Mesodermal cell (in vitro differentiated cells): ENCODE measurements around the gene MAP1LC3A.

Experiments used
- H3K27ac ChIP-seq: 2 replicates; pipeline ENCODE4 v1.7.0; 2013; ENCODE audit warnings: mild to moderate bottlenecking, low read depth, low read length, moderate library complexity; ENCODE audit not compliant: severe bottlenecking
- H3K36me3 ChIP-seq: 2 replicates; pipeline ENCODE4 v1.7.1; 2013; ENCODE audit warnings: mild to moderate bottlenecking, low read length, moderate library complexity; ENCODE audit not compliant: control insufficient read depth, insufficient read depth
- H3K4me1 ChIP-seq: one replicate; pipeline ENCODE4 v1.7.1; 2013; ENCODE audit warnings: mild to moderate bottlenecking, low read length; ENCODE audit not compliant: insufficient read depth, control insufficient read depth, poor library complexity, severe bottlenecking
- H3K4me3 ChIP-seq: 2 replicates; pipeline ENCODE4 v1.7.0; 2013; ENCODE audit warnings: low read length, control low read depth, mild to moderate bottlenecking; ENCODE audit not compliant: insufficient read depth, poor library complexity, severe bottlenecking; ENCODE audit errors: extremely low read depth
- H3K9me3 ChIP-seq: 2 replicates; pipeline ENCODE4 v1.7.1; 2013; ENCODE audit warnings: mild to moderate bottlenecking, low read length, moderate library complexity; ENCODE audit not compliant: control insufficient read depth
- WGBS, 2 experiments: methylation state at CpG; one replicate each; pipeline ENCODE4 v1.1.5; 2013; ENCODE audit warnings: missing lambda C conversion rate in 2 of 2; ENCODE audit not compliant: insufficient coverage in 2 of 2; 5-methylcytosine and 5-hydroxymethylcytosine counted together

MAP1LC3A gene

GRCh38 chr20:34549291-34549928 lies 9.1 kb upstream of the MAP1LC3A start:
- 73 to 79% methylated on average over 14 to 19 of the region's 20 CpGs for WGBS, 2 experiments
- no peak overlapping the region for H3K4me3 ChIP-seq
- H3K27ac ChIP-seq = no peak overlapping the region
- H3K36me3 ChIP-seq = no peaks in the 10 kb centered on the region
- H3K9me3 ChIP-seq = no peaks in the 10 kb centered on the region
- no peaks in the 10 kb centered on the region for H3K4me1 ChIP-seq

- H3K4me1 ChIP-seq = no peaks in the 10 kb centered on the region
- 89 to 97% methylated on average over 12 to 13 of the region's 13 CpGs for WGBS, 2 experiments
- no peaks in the 10 kb centered on the region for H3K9me3 ChIP-seq
- no peaks in the 10 kb centered on the region for H3K36me3 ChIP-seq
- no peak overlapping the region for H3K27ac ChIP-seq
- no peak overlapping the region for H3K4me3 ChIP-seq
These were observed 8.6 kb upstream of the MAP1LC3A start for GRCh38 chr20:34549929-34550305.

- Histone ChIP-seq H3K36me3 (no peaks in the 10 kb centered on the region), H3K27ac (no peak overlapping the region), H3K9me3 (no peaks in the 10 kb centered on the region), H3K4me1 (no peaks in the 10 kb centered on the region), H3K4me3 (no peak overlapping the region)
- 96 to 100% methylated on average over 5 to 6 of the region's 6 CpGs for WGBS, 2 experiments
These were observed 5.9 kb upstream of the MAP1LC3A start for GRCh38 chr20:34552569-34552968.

- no peak overlapping the region for H3K27ac ChIP-seq
- no peaks in the 10 kb centered on the region for H3K9me3 ChIP-seq
- H3K36me3 ChIP-seq = no peaks in the 10 kb centered on the region
- no peaks in the 10 kb centered on the region for H3K4me1 ChIP-seq
- no peak overlapping the region for H3K4me3 ChIP-seq
- WGBS, 2 experiments = 56 to 79% methylated on average over 2 to 3 of the region's 4 CpGs
These were observed 5.1 kb upstream of the MAP1LC3A start for GRCh38 chr20:34553366-34553867.

- no peaks in the 10 kb centered on the region for H3K4me1 ChIP-seq
- no peaks in the 10 kb centered on the region for H3K36me3 ChIP-seq
- peak overlapping the region; percentile 54 for H3K4me3 ChIP-seq
- H3K27ac ChIP-seq = peak overlapping the region; percentile 53
- H3K9me3 ChIP-seq = no peaks in the 10 kb centered on the region
- 79 to 89% methylated on average over 10 to 11 of the region's 11 CpGs for WGBS, 2 experiments
These were observed 590 bp upstream of the MAP1LC3A start for GRCh38 chr20:34557936-34558319.

- 71 to 78% methylated on average over 37 of the region's 43 CpGs for WGBS, 2 experiments
- Histone ChIP-seq H3K4me1 (peaks cover 3% of the 10 kb centered on the region), H3K36me3 (no peaks in the 10 kb centered on the region), H3K9me3 (no peaks in the 10 kb centered on the region), H3K27ac (no peak overlapping the region), H3K4me3 (peak overlapping the region; percentile 54)
These were observed 1.0 kb downstream of the MAP1LC3A start for GRCh38 chr20:34559311-34560140.

GRCh38 chr20:34560141-34560523 lies 1.6 kb downstream of the MAP1LC3A start:
- Histone ChIP-seq H3K9me3 (no peaks in the 10 kb centered on the region), H3K4me1 (peaks cover 6% of the 10 kb centered on the region), H3K4me3 (no peak overlapping the region), H3K36me3 (no peaks in the 10 kb centered on the region), H3K27ac (no peak overlapping the region)
- WGBS, 2 experiments = 80 to 92% methylated on average over 2 to 8 of the region's 12 CpGs

- Histone ChIP-seq H3K27ac (no peak overlapping the region), H3K4me1 (peaks cover 6% of the 10 kb centered on the region), H3K9me3 (no peaks in the 10 kb centered on the region), H3K4me3 (no peak overlapping the region), H3K36me3 (no peaks in the 10 kb centered on the region)
- 96 to 97% methylated on average over 4 to 5 of the region's 7 CpGs for WGBS, 2 experiments
These were observed 2.1 kb downstream of the MAP1LC3A start for GRCh38 chr20:34560614-34561013.

GRCh38 chr20:34561661-34562060 lies 3.1 kb downstream of the MAP1LC3A start:
- Histone ChIP-seq H3K27ac (no peak overlapping the region), H3K4me1 (peaks cover 6% of the 10 kb centered on the region), H3K36me3 (no peaks in the 10 kb centered on the region), H3K4me3 (no peak overlapping the region), H3K9me3 (no peaks in the 10 kb centered on the region)
- WGBS, 2 experiments = 94 to 95% methylated on average over 9 to 10 of the region's 10 CpGs

GRCh38 chr20:34562641-34563040 lies 4.1 kb downstream of the MAP1LC3A start:
- WGBS, 2 experiments = 61 to 83% methylated on average over 3 to 4 of the region's 5 CpGs
- Histone ChIP-seq H3K4me1 (peaks cover 6% of the 10 kb centered on the region), H3K4me3 (no peak overlapping the region)

GRCh38 chr20:34564833-34565232 lies 6.3 kb downstream of the MAP1LC3A start:
- peaks cover 6% of the 10 kb centered on the region for H3K4me1 ChIP-seq
- no peak overlapping the region for H3K27ac ChIP-seq
- H3K9me3 ChIP-seq = no peaks in the 10 kb centered on the region
- 79 to 98% methylated on average over 6 to 7 of the region's 7 CpGs for WGBS, 2 experiments
- no peaks in the 10 kb centered on the region for H3K36me3 ChIP-seq
- no peak overlapping the region for H3K4me3 ChIP-seq

More at GRCh38 chr20:34562641-34563040, 4.1 kb downstream of the MAP1LC3A start:
- Histone ChIP-seq H3K9me3 (no peaks in the 10 kb centered on the region), H3K36me3 (no peaks in the 10 kb centered on the region), H3K27ac (no peak overlapping the region)
